ENCODE measurements around the gene PLCB1. TPM values are rescaled to one million over a fixed set of nuclear protein-coding genes. Genes with fewer than 3 reads are reported as not detected.

The PLCB1 gene
- total RNA-seq, 2 experiments from 2014 or later = 3.1 to 3.6 TPM

DNA sequence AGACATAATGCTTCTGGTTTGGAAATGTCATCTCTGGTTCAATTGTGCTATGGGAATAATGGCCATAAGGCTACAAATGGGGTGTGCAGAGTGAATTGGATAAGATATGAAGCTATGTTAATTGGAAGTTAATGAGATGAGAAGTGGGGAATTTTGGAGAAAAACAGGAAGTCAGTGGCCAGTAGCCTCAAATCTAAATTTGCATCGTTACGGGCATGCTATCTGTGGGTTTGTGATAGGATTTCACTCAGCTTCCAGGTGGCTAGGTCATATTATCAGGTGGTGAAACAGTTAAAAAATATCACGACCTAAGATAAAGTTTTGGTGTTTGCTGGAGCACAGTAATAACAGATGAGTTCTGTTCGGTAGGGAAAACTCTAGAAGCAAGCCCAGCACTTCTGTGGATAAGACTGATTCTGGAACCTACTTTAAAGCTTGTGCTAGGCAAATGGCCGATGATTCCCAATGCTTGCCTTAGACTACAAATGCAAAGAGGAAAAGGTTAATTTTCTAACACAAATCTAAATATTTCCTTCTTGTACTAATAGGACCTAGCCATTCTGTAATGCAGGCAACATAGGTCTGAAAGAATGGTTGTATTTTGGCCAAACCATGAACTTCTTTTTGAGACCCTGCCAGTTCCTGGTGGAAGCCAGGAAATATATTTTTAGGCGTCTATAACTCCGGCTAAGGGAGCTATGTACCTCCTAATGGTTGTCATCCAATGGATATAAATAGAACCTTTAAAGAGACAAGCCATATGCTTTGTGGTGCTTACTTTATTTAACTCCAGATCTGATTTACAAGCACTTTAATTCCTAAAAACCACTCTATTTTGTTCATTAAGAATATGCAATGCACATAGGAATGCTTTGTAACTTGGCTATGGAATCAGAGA lies 111.0 kb downstream of the PLCB1 start:
- no peak overlapping the region for H3K27ac Mint-ChIP-seq
- H3K4me1 Mint-ChIP-seq (ENCODE audit: low read depth) = peaks cover 2% of the 10 kb centered on the region
- no peak overlapping the region for H3K4me3 Mint-ChIP-seq
- no peaks in the 10 kb centered on the region for H3K9me3 Mint-ChIP-seq
- CTCF ChIA-PET = interaction anchor here (1.3 to 1.4 kb wide), 2 partner anchors 28 to 98 kb away, joined by 3 read pairs; no protein-coding TSS in a partner anchor
- intact Hi-C loops (cut with micrococcal nuclease) = no loop called here
- no peaks in the 10 kb centered on the region for H3K27me3 Mint-ChIP-seq
- DNase-seq (no peak), ATAC-seq (no peak)
- no peaks in the 10 kb centered on the region for H3K36me3 Mint-ChIP-seq (ENCODE audit: low read depth)
- TF ChIP-seq, protein P1, sequence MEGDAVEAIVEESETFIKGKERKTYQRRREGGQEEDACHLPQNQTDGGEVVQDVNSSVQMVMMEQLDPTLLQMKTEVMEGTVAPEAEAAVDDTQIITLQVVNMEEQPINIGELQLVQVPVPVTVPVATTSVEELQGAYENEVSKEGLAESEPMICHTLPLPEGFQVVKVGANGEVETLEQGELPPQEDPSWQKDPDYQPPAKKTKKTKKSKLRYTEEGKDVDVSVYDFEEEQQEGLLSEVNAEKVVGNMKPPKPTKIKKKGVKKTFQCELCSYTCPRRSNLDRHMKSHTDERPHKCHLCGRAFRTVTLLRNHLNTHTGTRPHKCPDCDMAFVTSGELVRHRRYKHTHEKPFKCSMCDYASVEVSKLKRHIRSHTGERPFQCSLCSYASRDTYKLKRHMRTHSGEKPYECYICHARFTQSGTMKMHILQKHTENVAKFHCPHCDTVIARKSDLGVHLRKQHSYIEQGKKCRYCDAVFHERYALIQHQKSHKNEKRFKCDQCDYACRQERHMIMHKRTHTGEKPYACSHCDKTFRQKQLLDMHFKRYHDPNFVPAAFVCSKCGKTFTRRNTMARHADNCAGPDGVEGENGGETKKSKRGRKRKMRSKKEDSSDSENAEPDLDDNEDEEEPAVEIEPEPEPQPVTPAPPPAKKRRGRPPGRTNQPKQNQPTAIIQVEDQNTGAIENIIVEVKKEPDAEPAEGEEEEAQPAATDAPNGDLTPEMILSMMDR (IDR thresholded peaks at IDR 0.05) = no peak
- POLR2A ChIA-PET = no interaction called here

DNA sequence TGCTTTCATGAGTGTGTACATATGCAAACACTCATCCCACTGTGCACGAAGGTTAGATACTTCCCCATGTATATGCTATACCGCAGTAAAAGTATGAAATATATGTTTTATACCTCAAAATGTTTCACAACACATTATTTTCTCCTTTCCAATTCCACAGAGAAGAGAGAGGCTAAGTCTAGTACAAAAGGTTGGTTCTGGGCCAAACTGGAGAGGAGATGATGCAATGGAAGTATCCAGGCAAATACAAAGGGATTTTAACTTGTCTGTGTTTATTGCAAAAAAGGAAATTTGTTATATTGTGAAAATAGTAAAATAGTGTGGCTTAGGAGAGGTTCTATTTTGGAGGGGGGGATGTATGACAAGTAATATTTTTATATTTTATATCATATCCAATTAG lies 112.6 kb downstream of the PLCB1 start:
- H3K4me1 Mint-ChIP-seq (ENCODE audit: low read depth) = peaks cover 2% of the 10 kb centered on the region
- H3K9me3 Mint-ChIP-seq = no peaks in the 10 kb centered on the region
- no peak for DNase-seq
- TF ChIP-seq, protein P1 (IDR thresholded peaks at IDR 0.05) = no peak
- ChIA-PET POLR2A (no interaction called here), CTCF (no interaction called here)
- no peak overlapping the region for H3K4me3 Mint-ChIP-seq
- intact Hi-C loops (cut with micrococcal nuclease) = no loop called here
- no peak for ATAC-seq
- H3K27me3 Mint-ChIP-seq = no peaks in the 10 kb centered on the region
- no peak overlapping the region for H3K27ac Mint-ChIP-seq
- H3K36me3 Mint-ChIP-seq (ENCODE audit: low read depth) = no peaks in the 10 kb centered on the region

DNA sequence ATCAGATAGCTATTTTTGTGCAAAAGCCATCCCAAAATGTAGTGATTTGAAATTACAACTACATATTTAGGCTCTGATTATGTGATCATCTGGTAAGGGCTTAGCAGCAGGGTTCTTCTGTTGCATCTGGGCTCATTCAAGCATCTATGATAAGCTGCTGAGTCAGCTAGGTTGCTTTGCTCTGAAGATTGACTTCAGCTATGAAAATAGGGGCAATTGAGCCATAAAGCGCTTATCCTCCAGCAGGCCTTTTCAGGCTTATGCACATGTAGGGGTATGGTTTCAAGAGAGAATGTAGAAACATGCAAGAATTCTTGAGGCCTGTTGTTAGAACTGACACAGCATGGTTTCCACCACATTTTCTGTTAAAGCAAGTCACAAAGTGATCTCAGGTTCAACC lies 114.1 kb downstream of the PLCB1 start:
- H3K4me1 Mint-ChIP-seq (ENCODE audit: low read depth) = peaks cover 2% of the 10 kb centered on the region
- no peak for DNase-seq
- H3K9me3 Mint-ChIP-seq = no peaks in the 10 kb centered on the region
- H3K27ac Mint-ChIP-seq = no peak overlapping the region
- ATAC-seq = no peak
- ChIA-PET CTCF (no interaction called here), POLR2A (no interaction called here)
- no peaks in the 10 kb centered on the region for H3K27me3 Mint-ChIP-seq
- intact Hi-C loops (cut with micrococcal nuclease) = no loop called here
- H3K36me3 Mint-ChIP-seq (ENCODE audit: low read depth) = no peaks in the 10 kb centered on the region
- TF ChIP-seq, protein P1 (IDR thresholded peaks at IDR 0.05) = no peak
- no peak overlapping the region for H3K4me3 Mint-ChIP-seq

DNA sequence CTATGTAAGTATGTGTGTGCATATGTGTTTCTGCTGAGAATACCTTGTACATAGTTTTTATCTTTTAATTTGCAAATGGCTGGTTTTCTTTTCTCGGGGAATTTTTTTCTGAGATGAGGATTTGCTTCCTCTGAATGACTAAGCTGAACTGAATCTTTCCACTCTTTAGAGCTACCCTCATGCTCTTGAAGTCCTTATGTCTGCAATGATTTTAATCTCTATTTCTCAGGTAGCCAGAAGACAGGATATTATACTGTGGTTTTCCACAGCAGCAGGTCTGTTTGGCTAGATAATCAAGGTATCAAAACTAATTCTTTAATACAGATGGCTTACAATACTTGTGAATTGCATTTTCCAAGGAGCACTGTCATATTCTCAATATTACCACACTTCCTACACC lies 114.7 kb downstream of the PLCB1 start:
- POLR2A ChIA-PET = no interaction called here
- ATAC-seq = no peak
- H3K4me1 Mint-ChIP-seq (ENCODE audit: low read depth) = peaks cover 2% of the 10 kb centered on the region
- H3K27ac Mint-ChIP-seq = no peak overlapping the region
- intact Hi-C loops (cut with micrococcal nuclease) = no loop called here
- no peaks in the 10 kb centered on the region for H3K36me3 Mint-ChIP-seq (ENCODE audit: low read depth)
- no peaks in the 10 kb centered on the region for H3K9me3 Mint-ChIP-seq
- TF ChIP-seq, protein P1 (IDR thresholded peaks at IDR 0.05) = no peak
- DNase-seq = no peak
- no peaks in the 10 kb centered on the region for H3K27me3 Mint-ChIP-seq
- H3K4me3 Mint-ChIP-seq = no peak overlapping the region
- CTCF ChIA-PET = no interaction called here

DNA sequence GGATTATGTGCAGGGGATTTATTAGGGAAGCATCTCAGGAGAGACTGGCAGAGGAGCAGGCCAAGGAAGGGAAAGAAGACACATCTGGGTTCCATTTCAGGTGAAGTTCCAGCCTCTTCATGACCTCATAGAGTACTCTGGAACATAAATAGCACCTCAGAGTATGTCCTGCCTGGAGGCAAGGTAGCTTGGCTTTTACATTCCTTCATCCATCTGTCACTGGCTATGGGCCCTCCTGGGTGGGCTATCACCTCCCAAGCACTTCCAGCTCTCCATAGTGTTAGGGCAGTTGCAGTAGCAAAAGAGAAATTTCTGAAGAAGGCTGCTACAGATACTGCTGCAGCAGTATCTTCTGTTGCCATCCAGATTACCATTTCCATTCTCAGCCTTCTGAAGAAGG lies 116.0 kb downstream of the PLCB1 start:
- Mint-ChIP-seq H3K36me3 (ENCODE audit: low read depth) (no peaks in the 10 kb centered on the region), H3K4me1 (ENCODE audit: low read depth) (peaks cover 2% of the 10 kb centered on the region), H3K9me3 (no peaks in the 10 kb centered on the region), H3K4me3 (no peak overlapping the region), H3K27me3 (no peaks in the 10 kb centered on the region), H3K27ac (no peak overlapping the region)
- ChIA-PET CTCF (no interaction called here), POLR2A (no interaction called here)
- ATAC-seq (no peak), DNase-seq (no peak)
- TF ChIP-seq, protein P1 (IDR thresholded peaks at IDR 0.05) = no peak
- intact Hi-C loops (cut with micrococcal nuclease) = no loop called here
